RKO (cell line): Measurements from ENCODE around the gene COL28A1.

Experiments used
- DNase-seq: peaks from one replicate; pipeline ENCODE4 v3.0.0-alpha.2; 2016; ENCODE audit warnings: low spot score

Gene COL28A1

DNA sequence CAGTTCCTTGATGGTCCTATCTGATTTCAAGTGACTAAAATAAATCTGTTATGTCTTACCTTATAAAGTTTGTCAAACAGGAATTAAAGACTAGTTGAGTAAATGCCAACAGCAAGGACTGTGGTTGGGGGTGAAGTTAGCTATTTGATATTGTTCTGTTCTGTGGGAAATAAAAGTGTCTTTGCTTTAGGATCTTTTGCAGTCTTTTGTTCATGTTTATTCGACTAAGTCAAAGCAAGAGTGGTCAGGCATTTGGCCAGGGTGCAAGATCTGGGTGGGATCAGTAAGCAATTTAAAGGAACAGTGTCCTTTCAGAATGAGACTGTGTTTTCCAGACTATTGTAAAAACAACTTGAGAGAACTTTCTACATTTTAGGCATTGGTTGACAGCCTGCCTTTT is at the start of gene COL28A1:
TSS of gene COL28A1 (minus strand) at position 183 of the 400 bp plus-strand sequence. CDS start 2,998 bp downstream, outside the sequence.
- DNase-seq, result no peak

DNA sequence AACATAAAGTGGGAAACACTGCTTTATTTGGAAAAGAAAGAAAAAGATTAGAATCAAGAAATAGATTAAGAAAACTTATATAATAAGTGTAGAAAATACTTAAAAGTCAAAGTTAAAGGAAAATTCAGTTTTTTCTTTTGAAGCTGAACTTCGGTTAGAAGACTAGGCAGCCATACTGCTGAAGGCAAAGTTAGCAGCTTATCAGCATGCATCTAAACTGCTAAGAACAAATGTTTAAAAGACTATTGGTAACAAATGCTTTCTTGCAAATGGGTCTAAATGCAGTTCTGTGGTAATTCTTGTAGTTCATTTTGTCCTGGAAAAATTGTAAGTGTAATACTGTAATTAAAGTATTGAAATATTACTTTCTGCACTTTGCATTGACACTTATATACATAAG is 49.0 kb upstream of the COL28A1 start:
- no peak for DNase-seq

DNA sequence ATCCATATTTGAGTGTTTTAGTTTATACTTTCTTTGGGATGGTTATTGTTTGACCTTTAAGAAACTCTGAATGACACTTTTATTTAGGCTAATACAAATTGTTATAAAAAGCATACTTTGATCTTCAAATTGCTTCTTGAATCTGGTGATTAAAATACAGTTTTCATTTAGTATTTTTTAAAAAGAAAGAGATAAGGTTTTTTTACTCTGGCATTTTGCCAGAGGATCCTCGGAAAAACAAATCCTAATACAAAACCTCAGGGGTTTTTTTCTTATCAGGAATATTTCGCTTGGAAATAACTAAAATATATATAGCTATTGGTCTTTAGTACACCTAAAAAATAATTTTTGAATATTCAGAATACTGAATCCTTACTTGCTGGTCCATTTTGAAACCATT is 48.1 kb upstream of the COL28A1 start:
- no peak for DNase-seq

DNA sequence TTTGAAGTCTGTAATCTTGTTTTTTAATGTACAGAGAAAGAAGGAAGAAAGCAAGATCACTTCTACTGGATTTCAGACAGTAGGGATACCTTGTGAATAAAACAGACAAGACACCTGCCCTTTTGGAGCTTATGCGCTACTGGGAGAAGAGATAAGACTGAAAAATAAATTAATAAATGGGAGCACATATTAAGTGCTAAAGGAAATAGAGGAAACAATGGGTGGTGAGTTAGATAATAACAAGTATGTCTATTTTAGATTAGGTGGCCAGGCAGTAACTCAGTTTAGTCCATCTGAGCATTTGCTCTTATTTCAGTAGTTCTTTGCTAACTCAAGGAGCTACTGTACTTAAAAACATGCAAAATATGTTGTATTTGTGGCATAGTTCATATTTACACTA is 46.9 kb upstream of the COL28A1 start:
- DNase-seq, result no peak

GRCh38 chr7:7581531-7582179 is 46.0 kb upstream of the COL28A1 start:
- DNase-seq, result no peak

GRCh38 chr7:7579638-7580037 is 44.0 kb upstream of the COL28A1 start:
- DNase-seq, result no peak

DNA sequence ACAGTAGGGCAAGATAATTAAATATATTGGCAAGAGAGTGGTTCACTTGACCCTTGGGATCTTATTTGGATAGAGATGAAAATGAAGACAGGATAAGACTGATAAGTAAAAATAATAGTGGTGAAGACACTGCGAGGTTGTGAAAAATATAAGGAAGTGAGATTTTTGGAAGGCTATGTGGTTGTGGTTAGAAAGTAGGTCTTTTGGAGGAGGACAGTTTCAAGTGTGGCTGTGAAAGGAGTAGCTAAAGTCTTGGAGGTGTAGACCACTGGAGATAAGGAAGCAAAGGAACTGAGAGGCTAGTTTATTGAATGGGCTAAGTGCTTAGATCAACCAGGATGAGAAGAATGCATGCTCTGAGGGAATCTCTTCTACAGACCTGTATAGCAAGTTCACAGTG is 42.2 kb upstream of the COL28A1 start:
- no peak for DNase-seq

DNA sequence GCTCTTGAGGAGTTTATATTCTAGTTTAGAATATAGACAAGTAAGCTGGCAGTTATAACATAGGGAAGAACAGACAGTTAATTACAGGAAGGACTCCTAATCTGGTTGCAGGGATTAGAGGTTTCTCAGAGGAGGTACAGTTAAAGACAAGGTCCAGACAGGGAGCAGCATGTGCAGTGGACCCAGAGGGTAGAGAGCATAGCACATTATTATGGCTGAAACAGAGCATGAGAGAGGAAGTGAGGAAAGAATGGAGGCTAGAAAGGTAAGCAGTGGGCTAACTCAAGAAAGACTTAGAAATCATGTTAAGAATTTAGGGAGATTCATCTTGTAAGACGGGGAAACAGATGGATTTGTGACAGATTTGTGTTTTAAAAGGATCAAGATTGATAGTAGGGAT is 40.7 kb upstream of the COL28A1 start:
- DNase-seq, result no peak

DNA sequence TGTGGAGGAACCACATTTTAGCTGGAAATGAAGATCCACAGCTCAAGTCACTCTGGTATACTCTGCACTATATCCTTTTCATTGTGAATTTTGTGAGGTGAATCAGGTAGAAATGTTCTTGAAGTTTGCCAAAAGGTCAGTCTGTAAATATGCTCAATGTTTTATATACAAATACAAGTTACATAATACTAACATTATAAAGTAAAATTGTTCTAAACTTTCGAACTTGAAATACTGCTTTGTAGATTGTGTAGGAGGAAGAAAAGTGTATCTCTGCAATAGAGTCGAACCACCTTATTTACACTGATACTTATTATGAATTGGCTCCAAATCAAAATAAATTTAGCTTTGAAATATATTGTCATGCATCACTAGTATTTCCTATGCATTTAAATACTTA is 38.0 kb upstream of the COL28A1 start:
- no peak for DNase-seq

DNA sequence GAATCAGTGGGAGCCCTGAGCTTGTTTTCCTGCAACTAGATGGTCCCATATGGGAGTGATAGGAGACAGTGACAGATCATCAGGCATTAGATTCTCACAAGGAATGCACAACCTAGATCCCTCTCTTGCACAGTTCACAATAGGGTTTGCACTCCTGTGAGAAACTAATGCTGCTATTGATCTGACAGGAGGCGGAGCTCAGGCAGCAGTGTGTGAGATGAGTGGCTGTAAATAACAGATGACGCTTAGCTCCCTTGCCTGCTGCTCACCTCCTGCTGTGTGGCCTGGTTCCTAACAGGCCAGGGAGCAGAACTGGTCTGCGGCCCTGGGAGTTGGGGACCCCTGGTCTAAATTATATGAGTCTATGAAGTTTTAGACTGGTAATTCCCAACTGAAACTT is 34.9 kb upstream of the COL28A1 start:
- DNase-seq, result no peak

GRCh38 chr7:7569615-7570014 is 33.9 kb upstream of the COL28A1 start:
- DNase-seq, result no peak

DNA sequence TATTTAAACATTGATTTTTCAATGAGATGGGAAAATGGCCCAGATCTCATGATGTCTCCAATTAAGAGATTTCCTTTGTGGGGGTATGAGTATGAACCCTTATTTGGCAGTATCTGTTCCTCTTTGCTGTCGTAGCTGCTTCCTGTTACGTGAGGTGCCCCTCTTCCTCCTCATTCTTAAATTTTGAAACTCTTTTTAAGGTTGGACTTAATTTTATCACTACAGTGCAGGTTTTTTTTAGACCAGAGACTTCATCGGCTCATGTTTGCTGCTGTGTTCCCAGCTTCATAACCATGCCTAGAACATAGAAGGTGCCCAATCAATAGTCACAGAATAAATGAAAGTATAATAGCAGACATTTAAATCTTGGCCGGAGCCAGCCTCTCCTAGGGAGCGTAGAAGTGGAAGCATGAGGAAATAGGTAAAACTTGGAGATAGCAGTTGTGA is 33.4 kb upstream of the COL28A1 start:
- no peak for DNase-seq

GRCh38 chr7:7568553-7568952 is 32.9 kb upstream of the COL28A1 start:
- no peak for DNase-seq

DNA sequence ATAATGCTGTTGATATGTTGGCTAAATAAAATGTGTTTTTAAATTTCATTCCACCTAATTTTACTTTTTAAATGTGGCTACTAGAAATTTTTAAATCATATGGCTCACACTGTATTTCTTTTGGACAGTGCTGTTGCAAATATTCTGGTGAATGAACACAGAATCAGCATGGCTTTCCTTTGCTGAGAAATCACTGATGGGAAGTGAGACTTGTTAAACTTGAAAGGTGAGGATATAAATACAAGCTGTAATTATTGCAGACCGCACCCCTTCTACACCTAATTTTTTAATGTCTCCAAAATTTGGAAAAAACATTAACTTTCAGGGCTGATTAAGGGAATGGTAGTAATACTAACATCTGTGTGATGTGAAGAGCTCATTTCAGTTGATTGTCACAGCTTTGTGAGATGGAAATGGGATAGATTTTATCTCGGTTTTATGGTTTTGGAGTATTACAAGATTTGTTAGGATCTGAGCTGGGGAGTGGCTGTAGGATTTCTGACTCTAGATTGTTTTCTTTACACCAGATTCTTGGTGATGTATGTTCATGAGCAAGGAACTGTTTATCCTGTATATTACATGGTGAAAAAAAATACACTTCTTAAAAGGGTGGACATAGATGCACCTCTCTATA is 32.3 kb upstream of the COL28A1 start:
- DNase-seq, result peak; percentile 23

DNA sequence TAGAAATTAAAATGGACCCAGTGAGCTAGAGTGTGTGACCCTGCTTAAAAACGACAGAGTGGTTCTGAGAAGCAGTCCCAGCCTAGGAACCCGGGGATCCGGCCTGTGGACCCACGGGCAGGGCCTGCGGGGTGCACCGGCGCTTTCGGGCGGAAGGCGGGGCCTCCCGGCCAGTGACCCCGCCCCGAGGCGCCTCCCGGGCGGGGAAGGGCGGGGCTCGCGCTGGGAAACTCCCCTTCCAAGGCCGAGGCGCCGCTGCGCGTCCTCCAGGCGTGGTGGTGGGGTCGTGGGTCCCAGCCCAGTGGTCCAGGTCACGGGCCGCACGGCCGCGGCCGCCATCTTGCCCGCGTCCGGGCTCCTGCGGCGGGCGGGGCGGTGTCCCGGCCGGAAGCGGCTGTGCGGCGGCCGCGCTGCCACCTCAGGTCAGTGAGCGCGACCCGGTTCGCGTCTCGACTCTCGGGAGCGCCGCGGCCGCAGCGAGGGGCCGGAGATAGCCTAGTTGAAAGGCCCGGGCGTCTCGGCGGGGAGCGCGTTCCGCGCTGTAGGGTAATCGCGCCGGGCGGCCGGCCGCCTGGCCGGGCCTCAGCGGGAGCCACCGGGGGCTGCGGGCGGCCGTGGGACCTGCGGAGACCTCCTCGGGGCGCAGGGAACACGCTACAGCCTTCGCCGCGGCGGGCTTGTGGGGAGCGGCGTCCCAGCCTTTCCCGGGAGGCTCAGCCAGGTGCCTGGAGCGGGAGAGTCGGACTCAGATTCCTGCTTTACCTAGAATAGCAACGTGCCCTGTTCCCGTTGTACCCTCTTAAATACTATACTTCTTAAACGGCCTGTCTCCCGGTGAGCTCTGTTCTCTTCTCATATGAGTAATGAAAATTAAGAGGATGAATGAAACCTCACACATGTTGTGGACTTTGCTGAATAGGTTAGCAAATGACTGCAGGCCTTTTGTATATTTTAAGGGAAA is 31.3 kb upstream of the COL28A1 start, which contains the start of gene MIOS:
TSS of gene MIOS (plus strand) at position 234 of the 961 bp plus-strand sequence. CDS start 5,592 bp downstream, outside the sequence.
- DNase-seq, result peak; percentile 80

DNA sequence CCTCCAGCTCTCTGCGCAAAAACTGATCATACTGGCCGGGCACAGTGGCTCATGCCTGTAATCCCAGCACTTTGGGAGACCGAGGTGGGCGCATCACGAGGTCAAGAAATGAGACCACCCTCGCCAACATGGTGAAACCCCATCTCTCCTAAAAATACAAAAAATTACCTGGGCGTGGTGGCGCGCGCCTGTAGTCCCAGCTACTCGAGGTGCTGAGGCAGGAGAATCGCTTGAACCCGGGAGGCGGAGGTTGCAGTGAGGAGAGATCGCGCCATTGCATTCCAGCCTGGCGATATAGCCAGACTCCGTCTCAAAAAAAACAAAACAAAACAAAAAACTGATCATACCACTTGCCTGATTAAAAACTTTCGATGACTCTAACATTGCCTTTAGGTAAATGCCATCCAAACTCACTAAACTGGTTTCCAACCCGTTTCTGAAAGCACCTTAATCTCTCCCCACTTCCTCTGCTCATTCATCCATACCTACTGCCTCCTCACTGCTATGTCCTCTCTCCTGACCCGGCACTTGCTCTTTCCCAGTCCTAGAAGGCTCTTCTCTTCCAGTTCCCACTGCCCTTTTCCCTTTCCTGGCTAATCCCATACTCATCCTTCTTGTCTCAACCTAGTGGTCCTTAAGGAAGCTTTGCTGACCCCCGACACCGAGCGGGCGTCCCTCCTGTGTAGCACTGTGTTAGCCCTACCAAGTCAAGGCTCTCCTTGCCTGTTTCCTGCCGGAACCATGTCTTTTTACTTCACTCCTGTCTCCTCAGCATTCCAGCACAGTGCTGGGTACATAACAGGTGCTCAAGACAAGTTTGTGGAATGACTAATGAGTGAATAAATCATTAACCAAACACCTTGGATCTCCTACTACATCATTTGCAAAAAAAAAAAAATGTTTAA is 30.3 kb upstream of the COL28A1 start:
- no peak for DNase-seq

DNA sequence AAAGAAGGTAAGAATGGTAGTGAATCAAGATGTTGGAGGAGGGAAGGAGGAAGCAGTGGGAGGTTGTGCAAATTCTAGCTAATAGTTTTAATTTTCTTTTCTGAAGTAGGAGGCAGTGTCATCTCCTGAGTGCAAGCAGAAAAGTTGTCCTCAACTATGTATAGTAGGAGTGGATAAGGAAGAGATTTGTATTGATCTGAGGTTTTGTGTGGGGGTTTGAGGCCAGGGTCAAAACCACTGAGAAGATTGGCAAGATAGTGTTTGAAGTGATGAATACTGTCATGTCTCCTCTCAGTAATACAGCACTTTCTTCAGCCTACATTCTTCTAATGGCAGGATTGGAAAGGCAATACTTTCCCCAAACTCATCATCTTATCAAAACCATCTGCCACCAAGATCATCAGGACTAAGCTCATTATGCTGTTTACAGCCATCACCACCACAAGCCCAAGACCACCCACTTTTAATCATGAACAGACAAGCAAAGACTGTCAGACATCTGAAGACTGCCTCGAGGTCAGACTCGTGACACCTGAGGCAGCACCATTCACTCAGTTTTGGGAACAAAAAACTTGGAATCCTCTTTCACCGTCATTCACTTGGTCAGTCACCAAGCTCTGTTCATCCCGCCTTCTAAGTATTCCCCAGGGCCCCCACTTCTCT is 29.5 kb upstream of the COL28A1 start:
- no peak for DNase-seq

- DNase-seq, result peak; percentile 79
Observed at GRCh38 chr7:7564323-7564780, 28.7 kb upstream of the COL28A1 start.

- no peak for DNase-seq
Observed at GRCh38 chr7:7563813-7564212, 28.1 kb upstream of the COL28A1 start.

- DNase-seq, result no peak
Observed at GRCh38 chr7:7563269-7563668, 27.6 kb upstream of the COL28A1 start.

- DNase-seq, result no peak
Observed at GRCh38 chr7:7562736-7563135, 27.1 kb upstream of the COL28A1 start.
